ENCODE measurements around the gene CADPS.

GRCh38 chr3:62815981-62816380, 59.2 kb downstream of the CADPS start:
- TF ChIP-seq, protein P1, sequence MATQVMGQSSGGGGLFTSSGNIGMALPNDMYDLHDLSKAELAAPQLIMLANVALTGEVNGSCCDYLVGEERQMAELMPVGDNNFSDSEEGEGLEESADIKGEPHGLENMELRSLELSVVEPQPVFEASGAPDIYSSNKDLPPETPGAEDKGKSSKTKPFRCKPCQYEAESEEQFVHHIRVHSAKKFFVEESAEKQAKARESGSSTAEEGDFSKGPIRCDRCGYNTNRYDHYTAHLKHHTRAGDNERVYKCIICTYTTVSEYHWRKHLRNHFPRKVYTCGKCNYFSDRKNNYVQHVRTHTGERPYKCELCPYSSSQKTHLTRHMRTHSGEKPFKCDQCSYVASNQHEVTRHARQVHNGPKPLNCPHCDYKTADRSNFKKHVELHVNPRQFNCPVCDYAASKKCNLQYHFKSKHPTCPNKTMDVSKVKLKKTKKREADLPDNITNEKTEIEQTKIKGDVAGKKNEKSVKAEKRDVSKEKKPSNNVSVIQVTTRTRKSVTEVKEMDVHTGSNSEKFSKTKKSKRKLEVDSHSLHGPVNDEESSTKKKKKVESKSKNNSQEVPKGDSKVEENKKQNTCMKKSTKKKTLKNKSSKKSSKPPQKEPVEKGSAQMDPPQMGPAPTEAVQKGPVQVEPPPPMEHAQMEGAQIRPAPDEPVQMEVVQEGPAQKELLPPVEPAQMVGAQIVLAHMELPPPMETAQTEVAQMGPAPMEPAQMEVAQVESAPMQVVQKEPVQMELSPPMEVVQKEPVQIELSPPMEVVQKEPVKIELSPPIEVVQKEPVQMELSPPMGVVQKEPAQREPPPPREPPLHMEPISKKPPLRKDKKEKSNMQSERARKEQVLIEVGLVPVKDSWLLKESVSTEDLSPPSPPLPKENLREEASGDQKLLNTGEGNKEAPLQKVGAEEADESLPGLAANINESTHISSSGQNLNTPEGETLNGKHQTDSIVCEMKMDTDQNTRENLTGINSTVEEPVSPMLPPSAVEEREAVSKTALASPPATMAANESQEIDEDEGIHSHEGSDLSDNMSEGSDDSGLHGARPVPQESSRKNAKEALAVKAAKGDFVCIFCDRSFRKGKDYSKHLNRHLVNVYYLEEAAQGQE (IDR thresholded peaks at IDR 0.05; ENCODE audit: insufficient read depth in 1 of 2, low read depth in 2 of 2, low read length in 2 of 2), result no peak
- TF ChIP-seq TAF1 (IDR thresholded peaks at IDR 0.05; ENCODE audit: borderline replicate concordance, insufficient read depth, low read length) (no peak), POLR2AphosphoS5 (IDR thresholded peaks at IDR 0.05; ENCODE audit: low read depth, low read length) (no peak)

Data from PFSK-1 (cell line).